Measurements from ENCODE around the gene ZNF799.
"Not testable (repeated sequence)": the region's sequence is repeated elsewhere in the genome, so short reads cannot be mapped to it uniquely, and the experiment has no call there.

- TF ChIP-seq CTCF (IDR thresholded peaks at IDR 0.05; ENCODE audit: low read depth, low read length, poor library complexity, severe bottlenecking); EZH2phosphoT487 (IDR thresholded peaks at IDR 0.05; ENCODE audit: borderline replicate concordance, low read length): not testable (repeated sequence)
These were observed 38.8 kb upstream of the ZNF799 start for GRCh38 chr19:12439686-12440540.
